DND-41 (cell line): ENCODE data around the gene MUTYH.

Source experiments
- ATAC-seq: fragments of 200-7000 bp; cut with Tn5 transposase; 3 replicates; pipeline ENCODE4 v1.9.1; 2021; ENCODE audit warnings: low read depth; ENCODE audit not compliant: insufficient read depth
- DNase-seq: peaks from one replicate; pipeline ENCODE4 v3.0.0-alpha.2; 2020
- H2AFZ ChIP-seq: 2 replicates; pipeline ENCODE4 v1.6.0; 2012; ENCODE audit warnings: low read depth, low read length
- H3K27ac ChIP-seq: 2 replicates; pipeline ENCODE4 v1.5.1; 2012; ENCODE audit warnings: low read length, inconsistent platforms
- H3K27me3 ChIP-seq: fragments of 200-600 bp; sonication (generic); 2 replicates; pipeline ENCODE4 v1.6.0; 2012; ENCODE audit warnings: low read length, mild to moderate bottlenecking, inconsistent platforms; ENCODE audit not compliant: insufficient read depth, poor library complexity
- H3K36me3 ChIP-seq: 2 replicates; pipeline ENCODE4 v1.5.1; 2012; ENCODE audit warnings: low read length, inconsistent platforms; ENCODE audit not compliant: insufficient read depth
- H3K4me1 ChIP-seq: 2 replicates; pipeline ENCODE4 v1.5.1; 2012; ENCODE audit warnings: mild to moderate bottlenecking, low read length; ENCODE audit not compliant: insufficient read depth
- H3K4me2 ChIP-seq: 2 replicates; pipeline ENCODE4 v1.6.0; 2012; ENCODE audit warnings: mild to moderate bottlenecking, moderate library complexity, low read length, inconsistent platforms; ENCODE audit not compliant: insufficient read depth
- H3K4me3 ChIP-seq, 2 experiments: fragments of 200-600 bp in 1 of 2; shearing (Covaris generic) in 1 of 2; 2 replicates each; pipeline ENCODE4 v1.5.1; 2012 to 2016; ENCODE audit warnings: inconsistent platforms in 2 of 2, low read length in 2 of 2, mild to moderate bottlenecking in 2 of 2, low read depth in 1 of 2, moderate library complexity in 1 of 2
- H3K79me2 ChIP-seq: 2 replicates; pipeline ENCODE4 v1.6.0; 2012; ENCODE audit warnings: low read length, inconsistent platforms; ENCODE audit not compliant: insufficient read depth
- H3K9ac ChIP-seq: 2 replicates; pipeline ENCODE4 v1.6.0; 2012; ENCODE audit warnings: low read depth, mild to moderate bottlenecking, inconsistent platforms, low read length, moderate library complexity
- H3K9me3 ChIP-seq: 2 replicates; pipeline ENCODE4 v1.5.1; 2012; ENCODE audit warnings: low read length, moderate library complexity, mild to moderate bottlenecking, inconsistent platforms; ENCODE audit not compliant: insufficient read depth, severe bottlenecking
- H4K20me1 ChIP-seq: 2 replicates; pipeline ENCODE4 v1.6.0; 2012; ENCODE audit warnings: low read length; ENCODE audit not compliant: insufficient read depth
- CTCF ChIP-seq: IDR thresholded peaks from 2 replicates; pipeline ENCODE4 v1.5.1; 2012; ENCODE audit warnings: borderline replicate concordance, low read length, moderate library complexity, mild to moderate bottlenecking; ENCODE audit not compliant: poor library complexity, severe bottlenecking; ENCODE audit errors: extremely low read depth
- EZH2 ChIP-seq: IDR thresholded peaks from 3 replicates; pipeline ENCODE4 v1.6.1; 2012; ENCODE audit warnings: borderline replicate concordance, low read depth, mild to moderate bottlenecking, moderate library complexity, low read length, inconsistent platforms; ENCODE audit not compliant: severe bottlenecking

MUTYH gene

GRCh38 chr1:45319761-45320160 lies 20.5 kb downstream of the MUTYH start:
- H2AFZ ChIP-seq = no peak overlapping the region
- no peaks in the 10 kb centered on the region for H3K4me1 ChIP-seq
- TF ChIP-seq EZH2 (no peak), CTCF (no peak)
- H3K9ac ChIP-seq = no peak overlapping the region
- no peak for ATAC-seq
- no peak overlapping the region for H3K4me3 ChIP-seq
- H3K27me3 ChIP-seq = no peaks in the 10 kb centered on the region
- no peaks in the 10 kb centered on the region for H3K79me2 ChIP-seq
- no peak overlapping the region for H3K27ac ChIP-seq
- no peak overlapping the region for H3K4me2 ChIP-seq
- H3K36me3 ChIP-seq = no peaks in the 10 kb centered on the region
- no peaks in the 10 kb centered on the region for H4K20me1 ChIP-seq
- DNase-seq = no peak
- no peaks in the 10 kb centered on the region for H3K9me3 ChIP-seq

GRCh38 chr1:45317166-45317565 lies 23.1 kb downstream of the MUTYH start:
- no peak overlapping the region for H3K27ac ChIP-seq
- H3K4me2 ChIP-seq = no peak overlapping the region
- TF ChIP-seq CTCF (no peak), EZH2 (no peak)
- ATAC-seq (no peak), DNase-seq (no peak)
- H2AFZ ChIP-seq = no peak overlapping the region
- no peak overlapping the region for H3K9ac ChIP-seq
- no peaks in the 10 kb centered on the region for H4K20me1 ChIP-seq
- no peak overlapping the region for H3K4me3 ChIP-seq
- no peaks in the 10 kb centered on the region for H3K36me3 ChIP-seq
- H3K79me2 ChIP-seq = no peaks in the 10 kb centered on the region
- no peaks in the 10 kb centered on the region for H3K27me3 ChIP-seq
- no peaks in the 10 kb centered on the region for H3K9me3 ChIP-seq
- H3K4me1 ChIP-seq = no peaks in the 10 kb centered on the region

- Histone ChIP-seq H3K4me2 (no peak overlapping the region), H3K4me3 (no peak overlapping the region), H3K27me3 (no peaks in the 10 kb centered on the region), H3K9me3 (no peaks in the 10 kb centered on the region), H2AFZ (no peak overlapping the region), H3K9ac (no peak overlapping the region), H3K79me2 (no peaks in the 10 kb centered on the region), H3K27ac (no peak overlapping the region), H3K4me1 (no peaks in the 10 kb centered on the region), H3K36me3 (no peaks in the 10 kb centered on the region), H4K20me1 (no peaks in the 10 kb centered on the region)
- ATAC-seq (no peak), DNase-seq (no peak)
- TF ChIP-seq EZH2 = no peak
- no peak for TF ChIP-seq CTCF
Observed at GRCh38 chr1:45314266-45314665, 26.0 kb downstream of the MUTYH start.

- no peak overlapping the region for H3K9ac ChIP-seq
- TF ChIP-seq EZH2 (no peak), CTCF (no peak)
- H3K4me2 ChIP-seq = no peak overlapping the region
- no peak for DNase-seq
- no peaks in the 10 kb centered on the region for H4K20me1 ChIP-seq
- no peak overlapping the region for H3K27ac ChIP-seq
- H3K9me3 ChIP-seq = no peaks in the 10 kb centered on the region
- H3K27me3 ChIP-seq = no peaks in the 10 kb centered on the region
- no peak overlapping the region for H3K4me3 ChIP-seq
- H3K4me1 ChIP-seq = peaks cover 23% of the 10 kb centered on the region
- ATAC-seq = no peak
- H3K36me3 ChIP-seq = no peaks in the 10 kb centered on the region
- peaks cover 8% of the 10 kb centered on the region for H3K79me2 ChIP-seq
- no peak overlapping the region for H2AFZ ChIP-seq
Observed at GRCh38 chr1:45306905-45307304, 33.3 kb downstream of the MUTYH start.
